Mucosa of rectum (tissue), 2 donors: ENCODE data around the gene RBM4.

Experiments used
- H3K27ac ChIP-seq, 2 donors: one replicate each; pipeline ENCODE4 v1.7.0; 2013; ENCODE audit warnings: inconsistent platforms in 2 of 2, low read depth in 2 of 2, low read length in 2 of 2
- H3K27me3 ChIP-seq, 2 donors: one replicate each; pipeline ENCODE4 v1.7.0; 2013; ENCODE audit warnings: low read length in 2 of 2; ENCODE audit not compliant: control insufficient read depth in 2 of 2, insufficient read depth in 2 of 2
- H3K36me3 ChIP-seq, 2 donors: one replicate each; pipeline ENCODE4 v1.7.0; 2013; ENCODE audit warnings: low read length in 2 of 2; ENCODE audit not compliant: control insufficient read depth in 2 of 2, insufficient read depth in 2 of 2
- H3K4me1 ChIP-seq, 2 donors: one replicate each; pipeline ENCODE4 v1.7.0; 2013; ENCODE audit warnings: low read length in 2 of 2, mild to moderate bottlenecking in 1 of 2; ENCODE audit not compliant: control insufficient read depth in 2 of 2, insufficient read depth in 2 of 2
- H3K4me3 ChIP-seq, 2 donors: one replicate each; pipeline ENCODE4 v1.7.0; 2013; ENCODE audit warnings: low read length in 2 of 2
- H3K9ac ChIP-seq, 2 donors: one replicate each; pipeline ENCODE4 v1.7.0; 2013; ENCODE audit warnings: low read length in 2 of 2, low read depth in 1 of 2, mild to moderate bottlenecking in 1 of 2
- H3K9me3 ChIP-seq, 2 donors: one replicate each; pipeline ENCODE4 v1.7.0; 2013; ENCODE audit warnings: low read length in 2 of 2; ENCODE audit not compliant: control insufficient read depth in 2 of 2
- donor health status: healthy.
- donor health status: Normal muscosa, but diverticular disease.

The RBM4 gene

GRCh38 chr11:66649903-66650302 lies 11.4 kb downstream of the RBM4 start:
- Histone ChIP-seq H3K9ac (no peak overlapping the region), H3K36me3 (peaks cover 42 to 50% of the 10 kb centered on the region in 2 donors), H3K9me3 (no peaks in the 10 kb centered on the region), H3K4me1 (peaks cover 0 to under 1% of the 10 kb centered on the region in 2 donors), H3K4me3 (no peak overlapping the region), H3K27me3 (no peaks in the 10 kb centered on the region), H3K27ac (no peak overlapping the region)

DNA sequence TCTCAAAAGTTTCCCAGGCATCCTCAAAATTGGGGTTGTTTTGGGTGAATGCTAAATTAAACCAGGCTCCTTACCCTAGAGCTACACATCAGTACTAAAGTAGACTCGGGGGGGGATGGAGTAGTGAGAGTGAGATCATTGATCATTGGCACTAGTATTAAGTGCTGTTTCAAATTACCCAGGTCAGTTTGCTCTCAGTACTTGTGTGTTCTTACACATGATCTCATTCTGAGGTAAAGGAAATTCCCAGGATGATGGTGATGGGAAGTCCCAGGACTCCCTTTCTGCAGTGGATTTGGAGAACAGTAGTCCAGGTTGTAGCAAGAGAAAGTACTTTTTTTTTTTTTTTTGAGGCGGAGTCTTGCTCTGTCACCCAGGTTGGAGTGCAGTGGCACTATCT lies 12.5 kb downstream of the RBM4 start:
- Histone ChIP-seq H3K36me3 (peaks cover 31 to 39% of the 10 kb centered on the region in 2 donors), H3K27ac (no peak overlapping the region)

GRCh38 chr11:66652651-66653050 lies 14.1 kb downstream of the RBM4 start:
- Histone ChIP-seq H3K4me3 (no peak overlapping the region), H3K4me1 (no peaks in the 10 kb centered on the region), H3K9ac (no peak overlapping the region), H3K27ac (no peak overlapping the region), H3K36me3 (peaks cover 15 to 25% of the 10 kb centered on the region in 2 donors), H3K27me3 (no peaks in the 10 kb centered on the region), H3K9me3 (no peaks in the 10 kb centered on the region)

More for the DNA sequence above, 12.5 kb downstream of the RBM4 start:
- no peaks in the 10 kb centered on the region for H3K9me3 ChIP-seq
- no peaks in the 10 kb centered on the region for H3K27me3 ChIP-seq
- no peak overlapping the region for H3K4me3 ChIP-seq
- H3K9ac ChIP-seq = no peak overlapping the region
- no peaks in the 10 kb centered on the region for H3K4me1 ChIP-seq

- Histone ChIP-seq H3K36me3 (peaks cover 15 to 24% of the 10 kb centered on the region in 2 donors), H3K9me3 (no peaks in the 10 kb centered on the region), H3K27me3 (no peaks in the 10 kb centered on the region), H3K9ac (no peak overlapping the region), H3K27ac (no peak overlapping the region), H3K4me1 (no peaks in the 10 kb centered on the region), H3K4me3 (no peak overlapping the region)
Observed at GRCh38 chr11:66653123-66653522, 14.6 kb downstream of the RBM4 start.

DNA sequence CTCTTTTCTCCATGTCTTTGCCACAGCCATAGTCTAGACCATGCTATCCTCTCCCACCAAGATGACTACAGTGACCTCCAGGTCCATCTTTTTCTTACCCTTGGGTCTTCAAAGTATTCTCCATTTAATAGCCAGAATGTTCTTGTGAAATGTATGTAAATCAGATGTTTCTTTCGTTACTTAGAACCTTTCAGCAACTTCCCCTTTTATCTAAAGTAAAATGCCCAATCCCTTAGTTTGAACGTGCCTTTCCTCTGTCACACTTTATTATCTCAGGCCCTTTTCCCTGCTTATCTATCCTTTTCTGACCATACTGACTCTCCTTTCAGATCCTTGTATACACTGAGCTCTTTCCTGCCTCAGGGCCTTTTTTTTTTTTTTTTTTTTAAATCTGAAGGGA lies 21.3 kb downstream of the RBM4 start:
- no peaks in the 10 kb centered on the region for H3K9me3 ChIP-seq
- no peak overlapping the region for H3K4me3 ChIP-seq
- no peaks in the 10 kb centered on the region for H3K27me3 ChIP-seq
- peaks cover 14 to 17% of the 10 kb centered on the region in 2 donors for H3K36me3 ChIP-seq
- no peak overlapping the region for H3K9ac ChIP-seq
- no peak overlapping the region for H3K27ac ChIP-seq
- no peaks in the 10 kb centered on the region for H3K4me1 ChIP-seq

GRCh38 chr11:66663741-66664296 lies 25.3 kb downstream of the RBM4 start:
- Histone ChIP-seq H3K4me1 (no peaks in the 10 kb centered on the region), H3K9ac (no peak overlapping the region), H3K27me3 (no peaks in the 10 kb centered on the region), H3K9me3 (no peaks in the 10 kb centered on the region), H3K4me3 (no peak overlapping the region), H3K27ac (no peak overlapping the region), H3K36me3 (peaks cover 43 to 44% of the 10 kb centered on the region in 2 donors)

GRCh38 chr11:66665369-66665768 lies 26.9 kb downstream of the RBM4 start:
- no peak overlapping the region for H3K27ac ChIP-seq
- H3K36me3 ChIP-seq = peaks cover 41 to 44% of the 10 kb centered on the region in 2 donors
- H3K9ac ChIP-seq = no peak overlapping the region
- H3K27me3 ChIP-seq = no peaks in the 10 kb centered on the region
- H3K4me1 ChIP-seq = no peaks in the 10 kb centered on the region
- H3K4me3 ChIP-seq = no peak overlapping the region
- H3K9me3 ChIP-seq = no peaks in the 10 kb centered on the region

DNA sequence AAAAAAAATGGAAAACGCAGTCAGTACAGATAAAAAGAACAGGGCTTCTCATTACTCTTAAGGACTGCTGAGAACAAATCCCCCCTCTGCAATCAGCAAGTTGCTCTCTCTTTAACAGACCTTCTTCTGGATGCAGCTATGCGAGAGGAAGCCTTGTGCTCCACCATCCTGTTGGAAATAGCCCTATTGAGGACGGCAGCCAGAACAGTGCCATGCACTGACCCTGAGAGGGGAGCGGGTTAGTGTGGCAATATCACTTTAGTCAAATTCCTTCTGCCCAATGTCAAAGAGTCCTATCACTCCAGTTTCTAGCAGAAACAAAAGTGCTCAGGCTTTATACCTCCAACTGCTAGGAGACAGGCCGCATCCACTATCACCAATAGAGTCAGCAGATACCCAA lies 32.3 kb downstream of the RBM4 start:
- H3K4me1 ChIP-seq = peaks cover 7 to 9% of the 10 kb centered on the region in 2 donors
- no peaks in the 10 kb centered on the region for H3K27me3 ChIP-seq
- no peaks in the 10 kb centered on the region for H3K9me3 ChIP-seq
- H3K4me3 ChIP-seq = no peak overlapping the region
- peaks cover 30 to 32% of the 10 kb centered on the region in 2 donors for H3K36me3 ChIP-seq
- no peak overlapping the region for H3K27ac ChIP-seq
- H3K9ac ChIP-seq = no peak overlapping the region

GRCh38 chr11:66674964-66675602 lies 36.6 kb downstream of the RBM4 start:
- Histone ChIP-seq H3K36me3 (no peaks in the 10 kb centered on the region), H3K4me3 (peak overlapping the region in 1 of 2 donors; percentile 30), H3K27ac (no peak overlapping the region), H3K27me3 (no peaks in the 10 kb centered on the region), H3K9me3 (no peaks in the 10 kb centered on the region), H3K9ac (no peak overlapping the region), H3K4me1 (peaks cover 19 to 27% of the 10 kb centered on the region in 2 donors)

- H3K4me3 ChIP-seq = peak overlapping the region in 1 of 2 donors; percentile 94
Observed at GRCh38 chr11:66676282-66676919, 37.9 kb downstream of the RBM4 start.

More at GRCh38 chr11:66676282-66676919, 37.9 kb downstream of the RBM4 start:
- no peak overlapping the region for H3K27ac ChIP-seq
- peaks cover 19 to 27% of the 10 kb centered on the region in 2 donors for H3K4me1 ChIP-seq
- no peak overlapping the region for H3K9ac ChIP-seq
- no peaks in the 10 kb centered on the region for H3K36me3 ChIP-seq
- H3K9me3 ChIP-seq = no peaks in the 10 kb centered on the region
- H3K27me3 ChIP-seq = no peaks in the 10 kb centered on the region
